Retinal pigment epithelial cell (primary cell): Measurements from ENCODE around the gene IQGAP2.
A peak's percentile ranks its signal among the peaks of the same experiment; 100 is the strongest.

Experiments
- DNase-seq: peaks from one replicate; pipeline ENCODE4 v3.0.0-alpha.2; 2010; ENCODE audit warnings: low read depth
- H3K4me3 ChIP-seq: 2 replicates; pipeline ENCODE4 v1.5.1; 2011; ENCODE audit warnings: mild to moderate bottlenecking, low read length, control low read depth, moderate library complexity
- TF ChIP-seq, protein P1 (sequence below): conservative IDR thresholded peaks from 2 replicates; pipeline ENCODE4 v1.5.1; 2011; ENCODE audit warnings: low read depth, low read length, control low read depth, inconsistent platforms

IQGAP2 gene

DNA sequence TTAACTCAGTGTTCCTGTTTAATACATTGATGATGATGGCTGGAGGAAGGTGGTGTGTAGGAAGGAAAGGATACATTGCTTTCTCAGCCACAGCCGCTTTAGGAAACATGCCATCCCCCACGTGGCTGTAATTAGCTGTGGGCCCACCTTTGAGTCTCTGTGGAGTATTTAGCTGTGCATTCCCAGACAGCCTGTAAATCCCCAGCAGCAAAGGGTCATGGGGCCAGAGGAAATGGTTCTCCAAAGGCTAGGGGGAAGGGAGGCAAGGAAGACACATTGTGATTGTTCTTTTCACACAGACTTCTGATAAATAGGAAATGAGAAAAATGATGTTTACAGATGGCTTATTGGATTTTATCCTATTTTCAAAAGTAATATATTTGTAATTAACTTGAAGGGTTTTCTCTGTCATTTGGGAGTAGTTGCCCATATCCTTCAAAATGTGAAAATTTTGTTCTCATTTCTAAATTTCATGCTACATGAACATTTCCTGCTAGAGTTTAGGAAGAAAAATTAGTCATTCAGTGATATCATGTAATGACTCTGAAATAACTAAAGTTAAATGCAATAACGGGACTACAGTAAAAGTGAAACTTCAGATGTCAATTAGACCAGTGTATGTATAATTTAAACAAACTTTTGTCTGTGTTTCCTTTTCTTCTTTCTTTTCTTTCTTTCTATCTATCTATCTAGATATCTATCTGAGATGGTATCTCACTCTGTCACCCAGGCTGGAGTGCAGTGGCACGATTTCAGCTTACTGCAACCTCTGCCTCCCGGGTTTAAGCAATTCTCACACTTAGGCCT is 288.6 kb downstream of the IQGAP2 start:
- peak; percentile 96 for DNase-seq
- H3K4me3 ChIP-seq: no peak overlapping the region
- TF ChIP-seq, protein P1, sequence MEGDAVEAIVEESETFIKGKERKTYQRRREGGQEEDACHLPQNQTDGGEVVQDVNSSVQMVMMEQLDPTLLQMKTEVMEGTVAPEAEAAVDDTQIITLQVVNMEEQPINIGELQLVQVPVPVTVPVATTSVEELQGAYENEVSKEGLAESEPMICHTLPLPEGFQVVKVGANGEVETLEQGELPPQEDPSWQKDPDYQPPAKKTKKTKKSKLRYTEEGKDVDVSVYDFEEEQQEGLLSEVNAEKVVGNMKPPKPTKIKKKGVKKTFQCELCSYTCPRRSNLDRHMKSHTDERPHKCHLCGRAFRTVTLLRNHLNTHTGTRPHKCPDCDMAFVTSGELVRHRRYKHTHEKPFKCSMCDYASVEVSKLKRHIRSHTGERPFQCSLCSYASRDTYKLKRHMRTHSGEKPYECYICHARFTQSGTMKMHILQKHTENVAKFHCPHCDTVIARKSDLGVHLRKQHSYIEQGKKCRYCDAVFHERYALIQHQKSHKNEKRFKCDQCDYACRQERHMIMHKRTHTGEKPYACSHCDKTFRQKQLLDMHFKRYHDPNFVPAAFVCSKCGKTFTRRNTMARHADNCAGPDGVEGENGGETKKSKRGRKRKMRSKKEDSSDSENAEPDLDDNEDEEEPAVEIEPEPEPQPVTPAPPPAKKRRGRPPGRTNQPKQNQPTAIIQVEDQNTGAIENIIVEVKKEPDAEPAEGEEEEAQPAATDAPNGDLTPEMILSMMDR: no peak

DNA sequence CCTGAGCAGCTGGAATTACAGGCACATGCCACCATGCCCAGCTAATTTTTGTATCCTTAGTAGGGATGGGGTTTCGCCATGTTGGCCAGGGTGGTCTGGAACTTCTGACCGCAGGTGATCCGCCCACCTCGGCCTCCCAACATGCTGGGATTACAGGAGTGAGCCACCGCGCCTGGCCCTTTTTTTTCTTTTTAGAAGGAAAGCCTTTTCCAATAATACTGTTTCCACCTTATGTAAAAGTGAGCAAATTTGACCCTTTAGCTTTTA is 289.1 kb downstream of the IQGAP2 start:
- TF ChIP-seq, protein P1: no peak
- H3K4me3 ChIP-seq: no peak overlapping the region
- DNase-seq: no peak

GRCh38 chr5:76692651-76693050 is 289.6 kb downstream of the IQGAP2 start:
- no peak for DNase-seq
- TF ChIP-seq, protein P1: no peak

GRCh38 chr5:76693141-76693540 is 290.1 kb downstream of the IQGAP2 start:
- no peak overlapping the region for H3K4me3 ChIP-seq
- TF ChIP-seq, protein P1: no peak
- DNase-seq: no peak

More at GRCh38 chr5:76692651-76693050, 289.6 kb downstream of the IQGAP2 start:
- no peak overlapping the region for H3K4me3 ChIP-seq

- TF ChIP-seq, protein P1: no peak
- DNase-seq: no peak
- H3K4me3 ChIP-seq: no peak overlapping the region
These were observed 291.2 kb downstream of the IQGAP2 start for GRCh38 chr5:76694317-76694716.

GRCh38 chr5:76695346-76695745 is 292.3 kb downstream of the IQGAP2 start:
- TF ChIP-seq, protein P1: no peak
- H3K4me3 ChIP-seq: no peak overlapping the region
- no peak for DNase-seq

DNA sequence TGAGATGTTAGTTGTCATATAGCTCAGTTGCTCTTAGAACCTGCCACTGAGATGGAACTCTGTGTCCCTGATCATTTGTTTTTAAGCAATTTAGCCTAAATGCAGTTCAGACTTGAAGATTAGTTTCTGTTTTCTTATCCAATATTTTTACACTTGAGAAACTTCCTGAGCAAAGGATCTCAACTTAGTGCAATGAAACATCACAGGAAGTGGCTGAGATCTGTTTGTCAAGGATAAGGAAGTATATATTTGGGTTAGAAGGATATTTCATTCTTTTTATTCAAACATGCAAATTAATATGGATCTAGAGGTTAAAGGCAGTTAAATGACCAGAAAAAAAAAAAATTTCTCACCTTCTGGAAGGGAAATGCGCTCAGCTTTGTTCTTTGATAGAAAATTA is 293.2 kb downstream of the IQGAP2 start:
- no peak for DNase-seq
- no peak overlapping the region for H3K4me3 ChIP-seq
- TF ChIP-seq, protein P1: no peak
